HEK293 (cell line): ENCODE measurements around the gene BPI.

Experiments
- CTCF ChIP-seq: fragments of 450-650 bp; formaldehyde crosslinking; IDR thresholded peaks from 2 replicates; pipeline ENCODE4 v1.5.1; 2016; ENCODE audit warnings: missing biosample characterization, missing genetic modification characterization
- PBX3 ChIP-seq: sonication (generic); formaldehyde crosslinking; IDR thresholded peaks from 2 replicates; pipeline ENCODE4 v1.8.1; 2022; ENCODE audit warnings: mild to moderate bottlenecking, moderate library complexity, missing genetic modification reagents
- SP2 ChIP-seq: fragments of 450-650 bp; formaldehyde crosslinking; IDR thresholded peaks from 2 replicates; pipeline ENCODE4 v1.5.1; 2016; ENCODE audit warnings: missing biosample characterization, missing genetic modification characterization
- ZNF280C ChIP-seq: fragments of 450-650 bp; formaldehyde crosslinking; IDR thresholded peaks from 2 replicates; pipeline ENCODE4 v1.5.1; 2016; ENCODE audit warnings: missing biosample characterization, missing genetic modification characterization
- ZNF366 ChIP-seq: fragments of 450-650 bp; formaldehyde crosslinking; conservative IDR thresholded peaks from 2 replicates; pipeline ENCODE4 v1.5.1; 2016; ENCODE audit warnings: missing biosample characterization, missing genetic modification characterization
- ZNF513 ChIP-seq: fragments of 450-650 bp; IDR thresholded peaks from 2 replicates; pipeline ENCODE4 v1.5.1; 2018; ENCODE audit warnings: missing biosample characterization, missing genetic modification characterization

GRCh38 chr20:38290829-38291814 lies 12.8 kb upstream of the BPI start:
- TF ChIP-seq SP2 = no peak
- TF ChIP-seq ZNF513 = no peak
- TF ChIP-seq CTCF (tag by site-specific recombination) = 0 out of 2 replicates have a peak, but pooled peaks have one; percentile 40
- TF ChIP-seq ZNF280C = no peak
- no peak for TF ChIP-seq ZNF366 (tag by site-specific recombination)
- TF ChIP-seq PBX3 (CRISPR knock-in tag) = no peak
